Endodermal cell (in vitro differentiated cells): ENCODE measurements around the gene YLPM1. TPM values are rescaled to one million over a fixed set of nuclear protein-coding genes. Genes with fewer than 3 reads are reported as not detected.

Experiments
- DNase-seq: peaks from one replicate; pipeline ENCODE4 v3.0.0-alpha.2; 2017
- H3K27ac ChIP-seq: 2 replicates; pipeline ENCODE4 v1.5.1; 2013; ENCODE audit warnings: mild to moderate bottlenecking, low read depth, low read length, moderate library complexity
- H3K27me3 ChIP-seq: 2 replicates; pipeline ENCODE4 v1.6.1; 2013; ENCODE audit warnings: mild to moderate bottlenecking, low read length, moderate library complexity; ENCODE audit not compliant: insufficient read depth, control insufficient read depth, poor library complexity, severe bottlenecking
- H3K36me3 ChIP-seq: 2 replicates; pipeline ENCODE4 v1.7.0; 2013; ENCODE audit warnings: mild to moderate bottlenecking, low read length, moderate library complexity; ENCODE audit not compliant: control insufficient read depth, insufficient read depth
- H3K4me1 ChIP-seq: one replicate; pipeline ENCODE4 v1.7.0; 2013; ENCODE audit warnings: low read length; ENCODE audit not compliant: control insufficient read depth, insufficient read depth
- H3K4me3 ChIP-seq: 2 replicates; pipeline ENCODE4 v1.5.1; 2013; ENCODE audit warnings: mild to moderate bottlenecking, low read length, moderate library complexity
- H3K9ac ChIP-seq: 2 replicates; pipeline ENCODE4 v1.6.1; 2013; ENCODE audit warnings: mild to moderate bottlenecking, low read length, moderate library complexity; ENCODE audit not compliant: poor library complexity, severe bottlenecking; ENCODE audit errors: extremely low read depth
- H3K9me3 ChIP-seq: 2 replicates; pipeline ENCODE4 v1.6.1; 2013; ENCODE audit warnings: mild to moderate bottlenecking, low read length, moderate library complexity; ENCODE audit not compliant: control insufficient read depth
- H3K27ac Mint-ChIP-seq: 2 replicates; pipeline ENCODE4 v1.8.0; 2020; ENCODE audit warnings: mixed read lengths
- H3K27me3 Mint-ChIP-seq: 2 replicates; pipeline ENCODE4 v1.8.0; 2021; ENCODE audit warnings: mild to moderate bottlenecking, mixed read lengths; ENCODE audit not compliant: insufficient read depth
- H3K36me3 Mint-ChIP-seq: 2 replicates; pipeline ENCODE4 v1.8.0; 2020; ENCODE audit warnings: low read depth, mixed read lengths
- H3K4me1 Mint-ChIP-seq: 2 replicates; pipeline ENCODE4 v1.8.0; 2020; ENCODE audit warnings: mixed read lengths
- H3K4me3 Mint-ChIP-seq: 2 replicates; pipeline ENCODE4 v1.8.0; 2020; ENCODE audit warnings: mild to moderate bottlenecking, moderate library complexity, mixed read lengths
- H3K9me3 Mint-ChIP-seq: 2 replicates; pipeline ENCODE4 v1.8.0; 2020; ENCODE audit warnings: mild to moderate bottlenecking, mixed read lengths
- WGBS, 2 experiments: methylation state at CpG; one replicate each; pipeline versions ENCODE4 v1.1.5 to v1.1.7; 2013; ENCODE audit warnings: missing lambda C conversion rate in 2 of 2, mixed read lengths in 1 of 2; ENCODE audit not compliant: insufficient coverage in 1 of 2, insufficient read length in 1 of 2; 5-methylcytosine and 5-hydroxymethylcytosine counted together
- total RNA-seq, 2 donors: library from RNA; stranded (reverse); fragmentation: NEBNext Ultra II Directional in 1 of 2; extraction: Animal tissue kit (Norgen Biotek cat#: 25700) in 1 of 2; gene quantifications; 2 replicates in 1 of 2; 3 replicates in 1 of 2; pipeline ENCODE4 v1.2.1, GENCODE V29; 2021
- TF ChIP-seq, protein P1 (sequence below): fragments of 200-600 bp; sonication (generic); conservative IDR thresholded peaks from 2 replicates; pipeline ENCODE4 v1.5.0; 2021; ENCODE audit warnings: antibody characterized with exemption, mild to moderate bottlenecking

YLPM1 gene
- total RNA-seq, 2 donors from 2014 or later = 75.2 to 76.2 TPM

DNA sequence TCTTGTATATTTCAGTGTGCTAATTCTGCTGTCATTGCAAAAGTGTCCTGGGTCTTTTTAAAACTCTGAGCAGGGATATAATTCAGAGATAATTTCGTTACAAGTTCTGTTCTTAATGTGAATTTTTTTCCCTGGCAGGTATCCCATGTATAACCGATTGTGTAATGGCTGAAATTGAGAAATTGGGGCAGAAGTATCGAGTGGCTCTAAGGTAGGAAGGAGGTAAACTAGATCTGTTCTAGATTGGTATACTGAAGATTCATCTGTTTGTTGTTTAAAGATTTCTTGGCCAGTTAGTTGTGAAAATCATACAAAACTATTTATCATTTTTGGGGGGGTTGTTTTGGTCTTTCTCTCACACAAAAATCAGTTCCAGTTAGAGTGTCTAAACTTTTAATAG, 40.0 kb upstream of the YLPM1 start:
- Histone ChIP-seq H3K4me1 (no peaks in the 10 kb centered on the region), H3K9ac (no peak overlapping the region), H3K27ac (no peak overlapping the region), H3K4me3 (no peak overlapping the region), H3K36me3 (peaks cover 39% of the 10 kb centered on the region), H3K27me3 (no peaks in the 10 kb centered on the region), H3K9me3 (peaks cover 5% of the 10 kb centered on the region)
- TF ChIP-seq, protein P1, sequence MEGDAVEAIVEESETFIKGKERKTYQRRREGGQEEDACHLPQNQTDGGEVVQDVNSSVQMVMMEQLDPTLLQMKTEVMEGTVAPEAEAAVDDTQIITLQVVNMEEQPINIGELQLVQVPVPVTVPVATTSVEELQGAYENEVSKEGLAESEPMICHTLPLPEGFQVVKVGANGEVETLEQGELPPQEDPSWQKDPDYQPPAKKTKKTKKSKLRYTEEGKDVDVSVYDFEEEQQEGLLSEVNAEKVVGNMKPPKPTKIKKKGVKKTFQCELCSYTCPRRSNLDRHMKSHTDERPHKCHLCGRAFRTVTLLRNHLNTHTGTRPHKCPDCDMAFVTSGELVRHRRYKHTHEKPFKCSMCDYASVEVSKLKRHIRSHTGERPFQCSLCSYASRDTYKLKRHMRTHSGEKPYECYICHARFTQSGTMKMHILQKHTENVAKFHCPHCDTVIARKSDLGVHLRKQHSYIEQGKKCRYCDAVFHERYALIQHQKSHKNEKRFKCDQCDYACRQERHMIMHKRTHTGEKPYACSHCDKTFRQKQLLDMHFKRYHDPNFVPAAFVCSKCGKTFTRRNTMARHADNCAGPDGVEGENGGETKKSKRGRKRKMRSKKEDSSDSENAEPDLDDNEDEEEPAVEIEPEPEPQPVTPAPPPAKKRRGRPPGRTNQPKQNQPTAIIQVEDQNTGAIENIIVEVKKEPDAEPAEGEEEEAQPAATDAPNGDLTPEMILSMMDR = no peak
- H3K27me3 Mint-ChIP-seq = no peaks in the 10 kb centered on the region
- DNase-seq = no peak
- no peaks in the 10 kb centered on the region for H3K4me1 Mint-ChIP-seq
- no peak overlapping the region for H3K4me3 Mint-ChIP-seq
- peaks cover 34% of the 10 kb centered on the region for H3K36me3 Mint-ChIP-seq
- 90 to 92% methylated on average over 2 to 3 of the region's 3 CpGs for WGBS, 2 experiments
- peaks cover 5% of the 10 kb centered on the region for H3K9me3 Mint-ChIP-seq
- H3K27ac Mint-ChIP-seq = no peak overlapping the region

DNA sequence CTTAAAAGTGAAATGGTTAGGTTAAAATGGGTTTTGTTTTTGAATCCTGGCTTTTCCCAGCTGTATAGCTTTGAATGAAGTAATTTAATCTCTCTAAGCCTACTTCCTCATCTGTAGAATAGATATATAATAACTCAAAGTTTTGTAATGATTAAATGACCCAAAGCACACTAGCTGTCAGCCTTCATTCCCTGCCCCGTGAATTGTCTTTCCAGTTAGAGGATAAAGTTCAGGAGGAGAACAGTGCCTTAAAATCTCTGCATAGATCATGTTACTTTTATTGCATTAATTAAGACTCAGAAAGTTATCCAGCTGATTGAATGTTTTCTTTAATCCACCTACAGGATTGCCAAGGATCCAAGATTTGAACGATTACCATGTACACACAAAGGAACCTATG, 30.7 kb upstream of the YLPM1 start:
- H3K36me3 Mint-ChIP-seq = peaks cover 40% of the 10 kb centered on the region
- no peaks in the 10 kb centered on the region for H3K9me3 ChIP-seq
- H3K9ac ChIP-seq = no peak overlapping the region
- H3K4me1 Mint-ChIP-seq = peaks cover 4% of the 10 kb centered on the region
- H3K9me3 Mint-ChIP-seq = peaks cover 2% of the 10 kb centered on the region
- no peaks in the 10 kb centered on the region for H3K27me3 Mint-ChIP-seq
- H3K27ac Mint-ChIP-seq = no peak overlapping the region
- WGBS, 2 experiments = 83 to 85% methylated on average over 1 to 2 of the region's 2 CpGs
- H3K27me3 ChIP-seq = no peaks in the 10 kb centered on the region
- H3K4me3 ChIP-seq = no peak overlapping the region
- DNase-seq = no peak
- H3K4me3 Mint-ChIP-seq = no peak overlapping the region
- no peak overlapping the region for H3K27ac ChIP-seq
- peaks cover 62% of the 10 kb centered on the region for H3K36me3 ChIP-seq
- TF ChIP-seq, protein P1 = no peak
- H3K4me1 ChIP-seq = no peaks in the 10 kb centered on the region

DNA sequence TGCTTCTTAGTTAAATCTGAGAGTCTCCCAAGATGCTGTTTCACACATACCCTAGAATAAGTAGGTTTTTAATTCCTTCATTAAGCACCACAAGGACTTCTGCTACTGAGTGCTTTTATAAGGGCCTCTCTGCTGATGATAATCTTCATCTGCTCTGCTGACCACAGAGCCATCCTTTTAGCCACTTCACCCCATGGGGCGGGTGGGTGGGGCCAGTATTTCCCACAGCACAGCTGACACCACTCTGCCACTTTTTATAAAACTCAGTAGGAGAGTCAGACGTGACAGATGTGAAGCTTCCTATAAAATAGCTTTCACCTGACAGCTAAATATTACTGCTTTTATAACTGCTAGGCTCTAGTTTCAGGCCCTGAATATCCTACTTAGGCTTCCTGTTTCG, 29.9 kb upstream of the YLPM1 start:
- Histone ChIP-seq H3K36me3 (peaks cover 70% of the 10 kb centered on the region), H3K4me3 (no peak overlapping the region), H3K4me1 (no peaks in the 10 kb centered on the region), H3K9ac (no peak overlapping the region), H3K27ac (no peak overlapping the region), H3K9me3 (no peaks in the 10 kb centered on the region), H3K27me3 (no peaks in the 10 kb centered on the region)
- TF ChIP-seq, protein P1 = no peak
- Mint-ChIP-seq H3K4me3 (no peak overlapping the region), H3K27me3 (no peaks in the 10 kb centered on the region), H3K27ac (no peak overlapping the region), H3K4me1 (peaks cover 4% of the 10 kb centered on the region), H3K36me3 (peaks cover 41% of the 10 kb centered on the region), H3K9me3 (no peaks in the 10 kb centered on the region)
- WGBS, 2 experiments = 86 to 94% methylated on average over 2 to 3 of the region's 3 CpGs
- no peak for DNase-seq
